Fibroblast of lung (primary cell): ENCODE results near the gene APBB2. TPM values are rescaled to one million over a fixed set of nuclear protein-coding genes. Genes with fewer than 3 reads are reported as not detected.
A peak's percentile ranks its signal among the peaks of the same experiment; 100 is the strongest.

ENCODE experiments used
- DNase-seq, 2 donors: peaks; one replicate each; pipeline versions ENCODE4 v3.0.0 to v3.0.0-alpha.2; 2010; ENCODE audit warnings: low read depth in 2 of 2
- H2AFZ ChIP-seq: 2 replicates; pipeline ENCODE4 v1.5.1; 2012; ENCODE audit warnings: low read length, control low read depth, inconsistent platforms
- H3K27ac ChIP-seq: 2 replicates; pipeline ENCODE4 v1.5.1; 2011; ENCODE audit warnings: low read length, control low read depth; ENCODE audit not compliant: insufficient read depth
- H3K27me3 ChIP-seq: 2 replicates; pipeline ENCODE4 v1.5.1; 2011; ENCODE audit warnings: mild to moderate bottlenecking, low read length; ENCODE audit not compliant: control insufficient read depth, insufficient read depth
- H3K36me3 ChIP-seq: 2 replicates; pipeline ENCODE4 v1.5.1; 2011; ENCODE audit warnings: low read length; ENCODE audit not compliant: control insufficient read depth, insufficient read depth
- H3K4me1 ChIP-seq: 2 replicates; pipeline ENCODE4 v1.5.1; 2011; ENCODE audit warnings: low read length; ENCODE audit not compliant: control insufficient read depth, insufficient read depth; ENCODE audit errors: extremely low read depth
- H3K4me2 ChIP-seq: 2 replicates; pipeline ENCODE4 v1.5.1; 2011; ENCODE audit warnings: low read length, control low read depth; ENCODE audit not compliant: insufficient read depth; ENCODE audit errors: extremely low read depth
- H3K4me3 ChIP-seq, 4 experiments: fragments of 200-600 bp in 1 of 4; sonication (generic) in 1 of 4; replicated peaks in 1 of 4; 2 replicates each; pipeline ENCODE4 v1.5.1; 2011 to 2016; ENCODE audit warnings: low read length in 4 of 4, low read depth in 3 of 4, mild to moderate bottlenecking in 3 of 4, control low read depth in 2 of 4, inconsistent platforms in 1 of 4, mixed read lengths in 1 of 4; ENCODE audit not compliant: insufficient read depth in 1 of 4; ENCODE audit errors: control extremely low read depth in 1 of 4
- H3K79me2 ChIP-seq: 2 replicates; pipeline ENCODE4 v1.5.1; 2012; ENCODE audit warnings: mild to moderate bottlenecking, low read length, inconsistent platforms; ENCODE audit not compliant: control insufficient read depth, insufficient read depth
- H3K9ac ChIP-seq: 2 replicates; pipeline ENCODE4 v1.5.1; 2011; ENCODE audit warnings: mild to moderate bottlenecking, low read length, control low read depth; ENCODE audit not compliant: insufficient read depth
- H3K9me3 ChIP-seq: 2 replicates; pipeline ENCODE4 v1.5.1; 2012; ENCODE audit warnings: low read depth, low read length; ENCODE audit not compliant: control insufficient read depth, insufficient read depth
- H4K20me1 ChIP-seq: 2 replicates; pipeline ENCODE4 v1.5.1; 2011; ENCODE audit warnings: low read length; ENCODE audit not compliant: control insufficient read depth, insufficient read depth; ENCODE audit errors: extremely low read depth
- CTCF ChIP-seq, 2 donors: IDR thresholded peaks in 1 of 2; conservative IDR thresholded peaks in 1 of 2; 1 replicate in 1 of 2; 2 replicates in 1 of 2; pipeline ENCODE4 v1.5.1; 2011 to 2012; ENCODE audit warnings: low read length in 2 of 2, control low read depth in 1 of 2, inconsistent platforms in 1 of 2, low read depth in 1 of 2, mild to moderate bottlenecking in 1 of 2
- EZH2 ChIP-seq: IDR thresholded peaks from 2 replicates; pipeline ENCODE4 v1.5.1; 2012; ENCODE audit warnings: low read length, control low read depth, mild to moderate bottlenecking; ENCODE audit errors: missing control alignments
- polyA plus RNA-seq, 2 donors: library from polyadenylated mRNA; depleted of rRNA in 1 of 2; stranded (reverse) in 1 of 2; unstranded in 1 of 2; fragments of >200 nt; gene quantifications; 2 replicates each; pipeline ENCODE4 v1.2.1, GENCODE V29; 2011 to 2012; ENCODE audit warnings: missing spikeins in 1 of 2
- total RNA-seq: library from RNA; depleted of rRNA; stranded (reverse); fragments of >200 nt; gene quantifications from 2 replicates; pipeline ENCODE4 v1.2.1, GENCODE V29; 2014

APBB2 gene
- total and polyA plus RNA-seq, 2 donors (not counting 1 experiment from before 2014, with no cell fraction given), result 25.1 to 29.8 TPM

GRCh38 chr4:41144040-41144379 lies 70.3 kb downstream of the APBB2 start:
- Histone ChIP-seq H3K27ac (peak overlapping the region; percentile 84), H3K36me3 (no peaks in the 10 kb centered on the region), H3K79me2 (peaks cover 12% of the 10 kb centered on the region), H3K4me2 (peak overlapping the region; percentile 91), H3K9ac (peak overlapping the region; percentile 13), H2AFZ (no peak overlapping the region), H4K20me1 (no peaks in the 10 kb centered on the region), H3K4me1 (peaks cover 38% of the 10 kb centered on the region), H3K4me3 (peak overlapping the region in 2 of 4 experiments; percentile 40 to 51), H3K27me3 (no peaks in the 10 kb centered on the region), H3K9me3 (no peaks in the 10 kb centered on the region)
- TF ChIP-seq CTCF (conservative IDR thresholded peaks at IDR 0.05 in 1 of 2, IDR thresholded peaks at IDR 0.05 in 1 of 2; ENCODE audit: low read depth in 1 of 2, low read length in 2 of 2) (no peak), EZH2 (no peak)
- no peak for DNase-seq

DNA sequence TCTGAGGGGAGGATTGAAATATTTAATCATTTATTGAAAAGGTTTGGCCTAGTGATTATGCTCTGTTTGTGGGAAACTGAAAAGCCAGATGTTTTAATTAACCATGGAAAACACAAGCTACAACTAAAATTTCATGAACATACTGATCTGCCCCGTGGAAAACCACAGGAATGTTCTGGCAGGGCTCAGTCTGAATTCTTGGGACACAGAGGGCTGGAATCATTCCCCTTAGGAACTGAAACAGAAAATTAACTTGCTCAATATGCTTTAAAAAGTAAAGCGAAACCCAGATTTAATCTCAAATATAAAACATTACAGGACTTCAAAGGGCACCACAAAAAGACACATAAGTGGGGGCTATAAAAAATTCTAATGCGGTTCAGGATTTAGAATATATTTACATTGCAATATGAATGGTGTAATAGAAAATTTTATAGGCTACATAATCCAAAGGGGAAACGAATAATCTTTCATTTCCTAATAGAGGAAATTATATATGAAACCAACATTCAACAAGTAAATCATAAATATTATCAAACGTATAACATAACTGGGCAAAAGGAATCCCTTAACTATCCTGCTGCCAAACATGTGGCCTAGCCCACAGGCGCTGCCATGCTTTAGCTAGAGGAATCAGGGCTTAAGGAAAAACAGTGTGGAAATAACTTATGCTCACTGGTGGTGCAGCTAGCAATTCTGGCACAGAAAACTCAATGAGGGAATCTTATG lies 70.9 kb downstream of the APBB2 start:
- no peak overlapping the region for H2AFZ ChIP-seq
- H3K4me1 ChIP-seq, result peaks cover 38% of the 10 kb centered on the region

More for the DNA sequence above, 70.9 kb downstream of the APBB2 start:
- Histone ChIP-seq H3K4me2 (peak overlapping the region; percentile 91), H3K79me2 (peaks cover 11% of the 10 kb centered on the region), H3K9ac (peak overlapping the region; percentile 5), H3K9me3 (no peaks in the 10 kb centered on the region), H3K36me3 (no peaks in the 10 kb centered on the region), H3K4me3 (peak overlapping the region; percentile 18 to 51 (median 36)), H3K27ac (peak overlapping the region; percentile 84), H4K20me1 (no peaks in the 10 kb centered on the region), H3K27me3 (no peaks in the 10 kb centered on the region)
- DNase-seq, result peak; percentile 97
- TF ChIP-seq EZH2 (no peak), CTCF (conservative IDR thresholded peaks at IDR 0.05 in 1 of 2, IDR thresholded peaks at IDR 0.05 in 1 of 2; ENCODE audit: low read depth in 1 of 2, low read length in 2 of 2) (no peak)
